GM19238 (cell line): ENCODE measurements around the gene SCAMP2.

ENCODE experiments used
- DNase-seq: peaks from one replicate; pipeline ENCODE4 v3.0.0; 2011; ENCODE audit warnings: low spot score; ENCODE audit not compliant: insufficient read length

The SCAMP2 gene

DNA sequence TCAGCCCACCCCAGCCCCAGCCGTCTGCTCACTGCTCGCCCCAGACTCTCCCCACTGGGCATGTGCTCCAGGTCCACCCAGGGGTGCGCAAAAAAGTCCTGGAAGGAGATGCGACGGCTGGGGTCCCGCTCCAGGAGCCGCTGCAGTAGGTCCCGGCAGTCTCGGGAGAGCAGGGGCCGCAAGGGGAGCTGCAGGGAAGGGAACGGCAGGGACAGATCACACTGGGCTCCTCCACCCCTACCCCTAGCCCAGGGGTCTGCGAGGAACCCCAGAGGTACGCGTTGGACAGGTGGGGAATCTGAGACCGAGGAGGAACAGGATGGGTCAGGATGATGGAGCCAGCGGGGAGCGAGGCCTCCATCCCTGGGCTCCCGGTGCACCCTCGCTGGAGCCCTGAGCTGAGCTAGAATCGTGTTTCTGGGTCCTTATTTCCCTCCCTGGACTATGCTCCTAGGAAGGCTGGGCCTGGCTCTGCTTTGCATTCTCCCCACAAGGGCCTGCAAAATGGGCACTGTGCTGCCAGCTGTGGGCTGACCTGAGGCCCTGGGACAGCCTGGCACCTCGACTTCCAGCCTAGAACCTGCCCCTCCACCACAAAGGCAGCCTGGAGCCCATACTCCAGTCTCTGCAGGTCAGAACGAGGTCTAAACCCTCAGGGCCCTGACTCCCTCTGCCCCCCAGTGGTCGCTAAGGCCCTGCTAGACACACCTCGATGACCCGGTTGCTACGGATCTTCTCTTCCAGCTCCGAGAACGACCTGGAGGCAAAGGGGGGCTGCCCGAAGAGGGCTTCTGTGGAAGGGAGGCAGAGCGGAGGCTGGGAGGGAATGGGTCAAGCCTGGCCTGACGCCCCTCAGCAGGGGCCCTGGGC, 33.4 kb downstream of the SCAMP2 start:
- no peak for DNase-seq

DNA sequence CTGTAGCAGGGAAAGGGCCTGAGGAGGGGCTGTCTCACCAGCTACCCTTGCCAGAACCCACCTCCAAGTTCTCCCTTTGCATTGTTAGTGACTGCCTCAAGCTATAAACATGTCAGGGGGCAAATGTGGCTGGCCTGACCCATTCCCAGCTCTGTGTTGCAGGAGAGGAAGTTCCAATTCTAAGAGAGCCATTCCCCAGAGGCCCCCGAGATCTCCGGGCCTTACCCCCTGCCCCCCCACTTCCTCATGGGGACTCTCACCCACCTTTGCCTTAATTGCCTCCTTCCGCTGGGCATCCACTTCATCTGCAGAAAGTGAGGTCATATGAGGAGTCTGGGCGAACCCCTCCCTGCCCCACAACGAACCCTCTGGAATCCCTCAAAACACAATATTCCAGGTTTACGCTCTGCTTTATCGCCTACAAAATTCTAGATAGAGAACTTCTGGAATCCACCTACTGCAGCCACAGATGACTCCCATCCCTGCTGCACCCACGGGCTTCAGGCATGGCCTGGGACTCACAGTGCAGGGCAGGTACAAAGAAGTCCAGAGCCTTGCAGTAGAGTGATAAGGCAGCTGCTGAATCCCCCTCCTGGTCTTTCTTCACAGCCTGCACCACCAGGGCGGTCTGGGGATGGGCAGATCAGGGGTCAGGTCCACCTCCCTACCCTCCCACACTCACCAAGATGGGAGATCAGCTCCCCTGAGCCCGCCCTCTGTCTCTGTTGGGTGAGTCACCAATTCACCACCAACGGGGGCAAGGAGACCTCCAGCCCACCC, 34.2 kb downstream of the SCAMP2 start:
- DNase-seq = no peak

GRCh38 chr15:74838137-74838516, 35.0 kb downstream of the SCAMP2 start:
- DNase-seq = no peak

- DNase-seq = no peak
These were observed 35.6 kb downstream of the SCAMP2 start for GRCh38 chr15:74837482-74838136.

DNA sequence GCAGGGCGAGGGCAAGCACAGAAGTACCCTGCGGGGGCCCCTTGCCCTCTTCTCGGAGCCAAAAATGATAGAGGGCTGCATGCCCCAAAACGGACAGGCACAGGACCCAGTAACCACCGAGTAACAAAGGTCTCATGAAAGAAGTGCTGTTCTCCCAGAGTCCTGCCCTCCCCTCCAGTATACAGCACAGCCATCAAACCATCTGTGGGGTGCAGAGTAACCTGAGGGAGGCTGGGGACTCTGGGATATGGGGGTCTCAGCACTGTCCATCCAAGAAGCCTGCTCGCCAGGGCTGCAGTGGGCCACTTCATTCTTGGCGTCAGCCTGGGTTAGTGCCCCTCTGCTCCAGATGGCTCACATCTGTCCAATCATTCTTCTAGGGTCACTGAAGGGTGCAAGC, 36.3 kb downstream of the SCAMP2 start:
- DNase-seq = no peak

GRCh38 chr15:74835312-74835823, 37.8 kb downstream of the SCAMP2 start:
- DNase-seq = peak; percentile 62

DNA sequence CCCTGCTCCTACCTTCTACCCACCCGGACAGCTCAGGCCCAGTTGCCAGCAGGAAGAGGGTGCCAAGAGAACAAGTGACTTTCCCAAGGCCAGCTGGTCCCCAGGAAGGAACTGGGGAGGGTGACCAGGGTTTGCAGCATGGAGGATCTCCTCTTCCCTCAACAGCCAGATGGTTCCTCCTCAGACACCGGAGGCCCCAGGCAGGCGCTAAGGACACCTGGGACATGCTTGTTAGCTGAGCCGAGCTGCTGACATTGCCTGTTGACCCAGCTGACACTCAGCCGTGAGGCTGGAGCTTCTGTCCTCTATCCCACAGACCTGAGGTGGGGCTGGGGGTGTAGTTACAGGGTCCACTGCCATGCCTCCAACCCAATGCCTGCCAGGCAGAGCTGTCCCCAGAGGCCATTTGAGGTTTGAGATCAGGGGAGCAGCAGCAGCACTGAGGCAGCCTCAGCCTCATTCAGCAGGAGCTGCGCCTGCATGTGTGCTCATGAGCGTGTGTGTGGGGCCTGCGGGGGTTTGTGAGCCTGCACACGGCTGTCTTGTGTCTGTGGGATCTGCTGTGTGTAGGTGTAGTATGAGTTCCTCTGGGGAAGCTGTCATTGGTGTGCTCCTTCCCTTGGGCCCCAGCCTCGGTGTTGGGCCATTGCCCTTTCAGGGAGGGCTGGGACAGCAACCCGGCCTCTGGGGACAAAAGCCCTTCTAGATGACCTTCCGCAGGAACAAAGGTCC, 39.6 kb downstream of the SCAMP2 start:
- no peak for DNase-seq

DNA sequence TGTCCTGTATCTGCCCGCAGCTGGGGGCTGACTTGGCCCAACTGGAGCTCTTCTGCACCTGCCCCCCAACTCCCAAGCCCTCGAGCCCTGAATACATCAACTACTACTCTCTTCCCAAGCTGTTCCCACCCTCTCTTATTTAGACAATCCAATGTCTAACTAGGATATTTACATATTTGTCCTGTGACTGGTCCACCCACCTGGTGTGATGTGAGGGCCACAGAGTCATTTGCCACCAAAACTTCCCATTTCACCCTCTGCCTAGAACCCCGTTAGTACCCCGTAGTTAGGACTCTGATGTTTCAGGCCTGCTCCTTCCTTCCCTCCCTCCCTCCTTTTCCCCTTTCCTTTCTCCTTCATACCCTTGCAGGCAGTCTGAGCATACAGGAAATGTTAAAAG, 40.3 kb downstream of the SCAMP2 start:
- DNase-seq = no peak

GRCh38 chr15:74831813-74832495, 41.2 kb downstream of the SCAMP2 start:
- no peak for DNase-seq

- no peak for DNase-seq
These were observed 42.3 kb downstream of the SCAMP2 start for GRCh38 chr15:74830868-74831267.

GRCh38 chr15:74829991-74830390, 43.2 kb downstream of the SCAMP2 start:
- no peak for DNase-seq

GRCh38 chr15:74829486-74829885, 43.7 kb downstream of the SCAMP2 start:
- no peak for DNase-seq

GRCh38 chr15:74828835-74829234, 44.3 kb downstream of the SCAMP2 start:
- no peak for DNase-seq

DNA sequence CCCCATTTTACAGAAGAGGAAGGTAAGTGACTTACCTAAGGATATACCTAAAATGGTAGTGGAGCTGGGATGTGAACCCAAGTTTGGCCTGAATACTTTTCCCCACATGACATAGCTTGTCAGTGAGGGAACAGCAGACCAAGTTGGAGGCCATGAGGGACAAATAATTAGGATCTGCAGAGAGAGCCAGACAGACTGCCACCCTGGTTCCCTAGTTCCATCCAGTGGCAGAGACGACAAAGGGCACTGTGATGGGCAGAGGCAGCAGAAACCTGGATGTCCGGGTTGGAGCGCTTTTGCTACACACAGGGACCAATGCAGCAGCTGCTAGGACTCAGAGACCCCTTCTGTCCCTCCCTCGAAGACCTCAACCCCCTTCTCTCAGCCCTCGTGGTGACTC, 45.6 kb downstream of the SCAMP2 start:
- no peak for DNase-seq

- DNase-seq = no peak
These were observed 46.2 kb downstream of the SCAMP2 start for GRCh38 chr15:74826921-74827320.

GRCh38 chr15:74826364-74826819, 46.8 kb downstream of the SCAMP2 start, which contains the start of gene CPLX3:
TSS of gene CPLX3 (plus strand) at chr15:74826627. CDS start at chr15:74826704, 77 bp downstream.
- DNase-seq = no peak

DNA sequence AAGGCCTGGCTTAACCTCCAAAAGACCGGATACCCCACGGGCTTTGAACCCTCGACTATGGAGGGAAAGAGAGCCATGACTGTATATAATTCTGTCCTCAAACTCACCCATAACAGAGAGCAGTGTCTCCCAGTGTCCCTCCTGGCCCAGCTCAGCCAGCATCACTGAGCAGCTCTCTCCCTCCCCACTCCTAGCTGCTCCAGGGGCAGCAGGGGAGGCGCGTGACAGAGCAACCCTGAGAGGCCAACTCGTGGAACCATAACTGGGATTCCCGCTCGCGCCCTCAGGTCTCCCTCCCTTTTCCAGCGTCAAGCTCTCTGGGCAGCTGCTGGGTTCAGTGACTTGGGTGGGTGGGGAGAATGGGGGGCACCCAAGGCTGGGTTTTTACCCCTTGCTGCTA, 47.3 kb downstream of the SCAMP2 start:
- DNase-seq = no peak

- no peak for DNase-seq
These were observed 48.2 kb downstream of the SCAMP2 start for GRCh38 chr15:74824976-74825375.

GRCh38 chr15:74823324-74823723, 49.8 kb downstream of the SCAMP2 start:
- no peak for DNase-seq

DNA sequence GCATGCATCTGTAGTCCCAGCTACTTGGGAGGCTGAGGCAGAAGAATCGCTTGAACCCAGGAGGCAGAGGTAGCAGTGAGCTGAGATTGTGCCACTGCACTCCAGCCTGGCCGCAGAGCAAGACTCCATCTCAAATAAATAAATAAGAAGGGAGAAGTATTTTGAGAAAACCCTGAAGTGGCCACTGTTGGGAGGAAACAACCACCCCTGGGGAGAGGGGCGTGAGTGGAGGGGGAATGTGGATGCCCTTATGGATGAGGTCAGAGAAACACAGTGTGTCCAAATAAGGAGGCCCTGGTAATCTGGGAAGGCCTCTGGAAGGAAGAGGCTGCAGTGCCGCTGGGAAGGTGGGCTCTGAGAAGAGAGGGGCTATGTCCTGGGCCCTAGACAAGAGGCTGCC, 50.9 kb downstream of the SCAMP2 start:
- DNase-seq = no peak
